Cortex of kidney (tissue), 1 donor: ENCODE measurements around the gene CYP4F12.
"Not testable (repeated sequence)": the region's sequence is repeated elsewhere in the genome, so short reads cannot be mapped to it uniquely, and the experiment has no call there.

ENCODE experiments used
- DNase-seq: peaks from one replicate; lab custom pipeline; 2025; lab: John Stamatoyannopoulos, UW

Gene CYP4F12

GRCh38 chr19:15650123-15650522, 22.8 kb upstream of the CYP4F12 start:
- not testable (repeated sequence) for DNase-seq

GRCh38 chr19:15651791-15652190, 21.1 kb upstream of the CYP4F12 start:
- DNase-seq, result no peak

- DNase-seq, result no peak
These were observed 20.2 kb upstream of the CYP4F12 start for GRCh38 chr19:15652559-15653278.

- DNase-seq, result no peak
These were observed 16.4 kb upstream of the CYP4F12 start for GRCh38 chr19:15656467-15656866.

- DNase-seq, result no peak
These were observed 9.6 kb upstream of the CYP4F12 start for GRCh38 chr19:15663247-15663646.

GRCh38 chr19:15666186-15666585, 6.7 kb upstream of the CYP4F12 start:
- DNase-seq, result no peak

GRCh38 chr19:15666883-15667282, 6.0 kb upstream of the CYP4F12 start:
- no peak for DNase-seq

- no peak for DNase-seq
These were observed 3.4 kb upstream of the CYP4F12 start for GRCh38 chr19:15669440-15669839.

- DNase-seq, result no peak
These were observed 3.0 kb upstream of the CYP4F12 start for GRCh38 chr19:15669891-15670290.

- no peak for DNase-seq
These were observed 1.6 kb upstream of the CYP4F12 start for GRCh38 chr19:15671237-15671821.

GRCh38 chr19:15671891-15672579, 852 bp upstream of the CYP4F12 start:
- DNase-seq, result no peak

- no peak for DNase-seq
These were observed 328 bp downstream of the CYP4F12 start for GRCh38 chr19:15673176-15673654.

GRCh38 chr19:15675560-15675959, 2.7 kb downstream of the CYP4F12 start:
- DNase-seq, result no peak

- DNase-seq, result no peak
These were observed 6.2 kb downstream of the CYP4F12 start for GRCh38 chr19:15679089-15679488.

- not testable (repeated sequence) for DNase-seq
These were observed 7.0 kb downstream of the CYP4F12 start for GRCh38 chr19:15679865-15680264.

GRCh38 chr19:15680478-15681322, 7.8 kb downstream of the CYP4F12 start:
- DNase-seq, result no peak

GRCh38 chr19:15683411-15683810, 10.5 kb downstream of the CYP4F12 start:
- DNase-seq, result no peak

GRCh38 chr19:15684828-15685227, 11.9 kb downstream of the CYP4F12 start:
- DNase-seq, result no peak

- no peak for DNase-seq
These were observed 23.8 kb downstream of the CYP4F12 start for GRCh38 chr19:15696654-15697194.

GRCh38 chr19:15701757-15702533, 29.1 kb downstream of the CYP4F12 start:
- DNase-seq, result no peak

- DNase-seq, result no peak
These were observed 29.6 kb downstream of the CYP4F12 start for GRCh38 chr19:15702534-15702930.
